H1 (cell line): Measurements from ENCODE around the gene SRSF1. TPM values are rescaled to one million over a fixed set of nuclear protein-coding genes. Genes with fewer than 3 reads are reported as not detected.

ENCODE experiments used
- BRCA1 ChIP-seq: IDR thresholded peaks from 2 replicates; pipeline ENCODE4 v1.6.1; 2012; ENCODE audit warnings: low read depth, low read length, improper control_type of control experiment
- CBX8 ChIP-seq: fragments of 300-800, 300-1000 bp; sonication (generic); IDR thresholded peaks from 2 replicates; pipeline ENCODE4 v1.7.1; 2016; ENCODE audit warnings: low read depth, low read length, borderline replicate concordance
- EGR1 ChIP-seq: IDR thresholded peaks from 2 replicates; pipeline ENCODE4 v1.6.1; 2011; ENCODE audit warnings: low read depth, low read length, borderline replicate concordance
- GABPA ChIP-seq: IDR thresholded peaks from 2 replicates; pipeline ENCODE4 v1.6.1; 2011; ENCODE audit warnings: mild to moderate bottlenecking, low read length, moderate library complexity, borderline replicate concordance; ENCODE audit not compliant: insufficient read depth
- JUND ChIP-seq: IDR thresholded peaks from 2 replicates; pipeline ENCODE4 v1.6.1; 2011; ENCODE audit warnings: mild to moderate bottlenecking, improper control_type of control experiment, low read length
- KDM4A ChIP-seq: IDR thresholded peaks from one replicate; pipeline ENCODE4 v1.7.1; 2012; ENCODE audit warnings: low read depth, mild to moderate bottlenecking, moderate library complexity, low read length, inconsistent platforms; ENCODE audit not compliant: severe bottlenecking
- KDM5A ChIP-seq: fragments of 200-600 bp; IDR thresholded peaks from 2 replicates; pipeline ENCODE4 v1.7.1; 2012; ENCODE audit warnings: mild to moderate bottlenecking, low read length, inconsistent platforms, mixed read lengths
- NRF1 ChIP-seq: IDR thresholded peaks from 2 replicates; pipeline ENCODE4 v1.6.1; 2011; ENCODE audit warnings: mild to moderate bottlenecking, low read depth, low read length, improper control_type of control experiment
- PHF8 ChIP-seq: fragments of 200-600 bp; sonication (generic); conservative IDR thresholded peaks from 2 replicates; pipeline ENCODE4 v1.7.1; 2012; ENCODE audit warnings: low read depth, mild to moderate bottlenecking, inconsistent platforms, low read length, moderate library complexity
- POLR2AphosphoS5 ChIP-seq: IDR thresholded peaks from 2 replicates; pipeline ENCODE4 v1.6.1; 2011; ENCODE audit warnings: low read depth, low read length
- POU5F1 ChIP-seq: IDR thresholded peaks from 2 replicates; pipeline ENCODE4 v1.6.1; 2011; ENCODE audit warnings: low read depth, mild to moderate bottlenecking, low read length, moderate library complexity
- RAD21 ChIP-seq, 2 experiments: IDR thresholded peaks in 1 of 2; conservative IDR thresholded peaks in 1 of 2; 2 replicates each; pipeline ENCODE4 v1.6.1; 2011; ENCODE audit warnings: low read depth in 2 of 2, low read length in 2 of 2, improper control_type of control experiment in 1 of 2, inconsistent platforms in 1 of 2, mild to moderate bottlenecking in 1 of 2, moderate library complexity in 1 of 2
- RBBP5 ChIP-seq: IDR thresholded peaks from 2 replicates; pipeline ENCODE4 v1.7.1; 2012; ENCODE audit warnings: low read depth, mild to moderate bottlenecking, inconsistent platforms, low read length, moderate library complexity, borderline replicate concordance
- RNF2 ChIP-seq: fragments of 200-900, 300-1000 bp; sonication (generic); IDR thresholded peaks from 2 replicates; pipeline ENCODE4 v1.7.1; 2016; ENCODE audit warnings: borderline replicate concordance, low read depth, mild to moderate bottlenecking, antibody characterized with exemption, low read length; ENCODE audit not compliant: poor library complexity, severe bottlenecking; ENCODE audit errors: missing control alignments
- SAP30 ChIP-seq: fragments of 300-600 bp; sonication (generic); IDR thresholded peaks from 2 replicates; pipeline ENCODE4 v1.7.1; 2012; ENCODE audit warnings: low read length, moderate library complexity, mild to moderate bottlenecking, inconsistent platforms; ENCODE audit not compliant: insufficient read depth, insufficient replicate concordance
- SIN3A ChIP-seq, 2 experiments: IDR thresholded peaks in 1 of 2; conservative IDR thresholded peaks in 1 of 2; 2 replicates each; pipeline ENCODE4 v1.6.1; 2011 to 2012; ENCODE audit warnings: low read length in 2 of 2, improper control_type of control experiment in 1 of 2, low read depth in 1 of 2, mild to moderate bottlenecking in 1 of 2
- SP1 ChIP-seq: IDR thresholded peaks from 2 replicates; pipeline ENCODE4 v1.6.1; 2011; ENCODE audit warnings: low read depth, low read length
- TAF7 ChIP-seq: optimal IDR thresholded peaks from 2 replicates; pipeline ENCODE3; 2011; ENCODE audit warnings: low read depth, mild to moderate bottlenecking, inconsistent platforms, low read length, moderate library complexity, borderline replicate concordance
- TBP ChIP-seq: IDR thresholded peaks from 2 replicates; pipeline ENCODE4 v1.6.1; 2011; ENCODE audit warnings: low read depth, low read length, improper control_type of control experiment
- TEAD4 ChIP-seq: IDR thresholded peaks from 2 replicates; pipeline ENCODE4 v1.6.1; 2012; ENCODE audit warnings: low read depth, low read length, inconsistent platforms, mixed read lengths
- polyA plus RNA-seq, 7 experiments: library from polyadenylated mRNA; depleted of rRNA in 3 of 7; stranded (reverse) in 5 of 7; unstranded in 2 of 7; fragments of >200 nt in 5 of 7; fragments of 200-250 nt in 2 of 7; gene quantifications; 1 replicate in 5 of 7; 2 replicates in 1 of 7; 4 replicates in 1 of 7; pipeline versions ENCODE4 v1.2.1 to v1.2.3, GENCODE V29; 2011 to 2013; ENCODE audit warnings: missing spikeins in 2 of 7, mixed read lengths in 2 of 7
- total RNA-seq: library from RNA; stranded (reverse); fragmentation: NEBNext Ultra II Directional; extraction: Animal tissue kit (Norgen Biotek cat#: 25700); gene quantifications from 2 replicates; pipeline ENCODE4 v1.2.1, GENCODE V29; 2021
- TF ChIP-seq, protein P1 (sequence below): IDR thresholded peaks from 2 replicates; pipeline ENCODE4 v1.6.1; 2012; ENCODE audit warnings: low read length, inconsistent platforms

Gene SRSF1
- total and polyA plus RNA-seq, 2 of the 8 experiments (the other 6 are each of a cell fraction or from before 2014, with no cell fraction given) = 149 to 429 TPM

DNA sequence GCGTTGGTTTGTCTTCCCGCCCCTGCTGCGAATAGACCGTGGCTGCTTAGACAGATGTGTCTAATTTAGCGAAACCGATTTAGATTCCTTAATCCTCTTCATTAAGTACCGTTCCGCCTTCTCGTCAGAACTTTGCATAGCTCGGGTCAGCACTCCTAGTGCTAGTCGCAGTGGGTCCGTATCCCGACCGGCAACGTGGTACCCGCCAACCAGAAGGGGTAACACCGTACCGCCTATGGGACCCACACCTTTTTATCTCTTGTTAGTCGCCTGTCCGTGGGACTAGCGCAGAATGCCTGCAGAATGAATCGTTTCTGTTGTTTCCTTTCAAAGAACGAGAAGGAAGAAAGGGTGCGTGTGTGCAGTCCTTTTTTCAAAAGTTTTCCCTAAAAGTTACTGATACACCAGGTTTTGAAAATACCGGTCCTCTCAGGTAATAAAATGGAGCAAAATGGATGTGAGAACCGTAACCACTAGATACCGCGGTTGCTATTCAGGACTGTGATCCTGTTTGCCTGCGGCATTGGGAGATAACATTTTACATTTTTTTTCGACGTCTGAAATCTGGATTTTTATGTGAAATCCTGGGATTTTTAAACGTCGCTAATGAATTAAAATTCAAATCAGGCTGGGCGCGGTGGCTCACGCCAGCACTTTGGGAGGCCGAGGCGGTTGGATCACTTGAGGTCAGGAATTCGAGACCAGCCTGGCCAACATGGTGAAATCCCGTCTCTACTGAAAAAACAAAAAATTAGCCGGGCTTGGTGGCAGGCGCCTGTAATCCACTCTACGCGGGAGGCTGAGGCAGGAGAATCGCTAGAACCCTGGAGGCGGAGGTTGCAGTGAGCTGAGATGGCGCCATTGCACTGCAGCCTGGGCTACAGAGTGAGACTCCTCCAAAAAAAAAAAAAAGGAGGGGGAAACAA, 998 bp upstream of the SRSF1 start (continued):
- no peak for TF ChIP-seq RNF2
- TF ChIP-seq RAD21 (IDR thresholded peaks at IDR 0.05 in 1 of 2, conservative IDR thresholded peaks at IDR 0.05 in 1 of 2; ENCODE audit: low read depth in 2 of 2, low read length in 2 of 2) = peak in 1 of 2 experiments; percentile 46
- TF ChIP-seq GABPA = no peak
- TF ChIP-seq, protein P1, sequence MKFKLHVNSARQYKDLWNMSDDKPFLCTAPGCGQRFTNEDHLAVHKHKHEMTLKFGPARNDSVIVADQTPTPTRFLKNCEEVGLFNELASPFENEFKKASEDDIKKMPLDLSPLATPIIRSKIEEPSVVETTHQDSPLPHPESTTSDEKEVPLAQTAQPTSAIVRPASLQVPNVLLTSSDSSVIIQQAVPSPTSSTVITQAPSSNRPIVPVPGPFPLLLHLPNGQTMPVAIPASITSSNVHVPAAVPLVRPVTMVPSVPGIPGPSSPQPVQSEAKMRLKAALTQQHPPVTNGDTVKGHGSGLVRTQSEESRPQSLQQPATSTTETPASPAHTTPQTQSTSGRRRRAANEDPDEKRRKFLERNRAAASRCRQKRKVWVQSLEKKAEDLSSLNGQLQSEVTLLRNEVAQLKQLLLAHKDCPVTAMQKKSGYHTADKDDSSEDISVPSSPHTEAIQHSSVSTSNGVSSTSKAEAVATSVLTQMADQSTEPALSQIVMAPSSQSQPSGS = no peak
- TF ChIP-seq NRF1 = no peak
- peak; percentile 28 for TF ChIP-seq TAF7
- TF ChIP-seq BRCA1 = no peak
- TF ChIP-seq JUND = no peak
- TF ChIP-seq KDM4A = peak; percentile 17
- no peak for TF ChIP-seq KDM5A
- TF ChIP-seq SAP30 = no peak
- TF ChIP-seq RBBP5 = no peak
- TF ChIP-seq SIN3A (conservative IDR thresholded peaks at IDR 0.05 in 1 of 2, IDR thresholded peaks at IDR 0.05 in 1 of 2; ENCODE audit: low read depth in 1 of 2, low read length in 2 of 2) = peak in 1 of 2 experiments; percentile 49; a peak in 2 of 4 replicates
- no peak for TF ChIP-seq EGR1
- no peak for TF ChIP-seq POU5F1
- no peak for TF ChIP-seq TBP
- TF ChIP-seq PHF8 = peak; percentile 41
- TF ChIP-seq CBX8 = no peak
- no peak for TF ChIP-seq TEAD4
- no peak for TF ChIP-seq SP1
- no peak for TF ChIP-seq POLR2AphosphoS5
